ENCODE measurements around the gene ALPK1. TPM values are rescaled to one million over a fixed set of nuclear protein-coding genes. Genes with fewer than 3 reads are reported as not detected.
"Not testable (repeated sequence)": the region's sequence is repeated elsewhere in the genome, so short reads cannot be mapped to it uniquely, and the experiment has no call there.

Gene ALPK1
- total RNA-seq, 4 donors from 2014 or later, result 16.5 to 38.1 (median 31.5) TPM

GRCh38 chr4:112426416-112426815, 129.2 kb downstream of the ALPK1 start:
- TF ChIP-seq CTCF (IDR thresholded peaks at IDR 0.05), result no peak
- no peak for TF ChIP-seq POLR2A (IDR thresholded peaks at IDR 0.05)
- TF ChIP-seq EP300 (IDR thresholded peaks at IDR 0.05), result no peak
- 89 to 93% methylated on average over 3 of the region's 3 CpGs for WGBS, 2 donors
- peaks cover 0 to 81% (median 6%) of the 10 kb centered on the region in 3 donors for H3K36me3 ChIP-seq

GRCh38 chr4:112431158-112431557, 134.0 kb downstream of the ALPK1 start:
- Histone ChIP-seq H3K36me3 (peaks cover 0 to 85% (median 6%) of the 10 kb centered on the region in 3 donors), H3K4me3 (no peak overlapping the region), H3K4me1 (no peaks in the 10 kb centered on the region), H3K9me3 (no peaks in the 10 kb centered on the region), H3K27ac (no peak overlapping the region), H3K27me3 (no peaks in the 10 kb centered on the region)
- DNase-seq (ENCODE audit: low spot score in 2 of 2), result no peak
- 86 to 87% methylated on average over 4 of the region's 4 CpGs for WGBS, 2 donors
- no peak for TF ChIP-seq EP300 (IDR thresholded peaks at IDR 0.05)
- TF ChIP-seq CTCF (IDR thresholded peaks at IDR 0.05), result no peak
- TF ChIP-seq POLR2A (IDR thresholded peaks at IDR 0.05), result no peak

More at GRCh38 chr4:112426416-112426815, 129.2 kb downstream of the ALPK1 start:
- H3K27me3 ChIP-seq, result no peaks in the 10 kb centered on the region
- H3K27ac ChIP-seq, result no peak overlapping the region
- no peaks in the 10 kb centered on the region for H3K9me3 ChIP-seq
- no peak for DNase-seq (ENCODE audit: low spot score in 2 of 2)
- H3K4me3 ChIP-seq, result no peak overlapping the region
- H3K4me1 ChIP-seq, result no peaks in the 10 kb centered on the region

- H3K4me1 ChIP-seq, result no peaks in the 10 kb centered on the region
- no peak overlapping the region for H3K27ac ChIP-seq
- H3K4me3 ChIP-seq, result no peak overlapping the region
- H3K27me3 ChIP-seq, result no peaks in the 10 kb centered on the region
- 96 to 97% methylated on average over 1 of the region's 1 CpG for WGBS, 2 donors
- TF ChIP-seq POLR2A (IDR thresholded peaks at IDR 0.05) (no peak), EP300 (IDR thresholded peaks at IDR 0.05) (no peak), CTCF (IDR thresholded peaks at IDR 0.05) (no peak)
- DNase-seq (ENCODE audit: low spot score in 2 of 2), result no peak
- H3K9me3 ChIP-seq, result no peaks in the 10 kb centered on the region
- peaks cover 0 to 87% (median 9%) of the 10 kb centered on the region in 3 donors for H3K36me3 ChIP-seq
Measured at GRCh38 chr4:112436987-112437386, 139.8 kb downstream of the ALPK1 start.

GRCh38 chr4:112442226-112442625, 145.1 kb downstream of the ALPK1 start:
- H3K27ac ChIP-seq, result not testable (repeated sequence)
- 96% methylated on average over 2 of the region's 2 CpGs for WGBS, 2 donors

GRCh38 chr4:112448306-112449132, 151.3 kb downstream of the ALPK1 start:
- Histone ChIP-seq H3K4me3 (no peak overlapping the region), H3K4me1 (no peaks in the 10 kb centered on the region), H3K27ac (no peak overlapping the region), H3K36me3 (peaks cover 0 to 36% (median 0%) of the 10 kb centered on the region in 3 donors), H3K9me3 (peaks cover 0 to 19% (median 6%) of the 10 kb centered on the region in 4 donors), H3K27me3 (no peaks in the 10 kb centered on the region)
- TF ChIP-seq POLR2A (IDR thresholded peaks at IDR 0.05) (no peak), CTCF (IDR thresholded peaks at IDR 0.05) (no peak), EP300 (IDR thresholded peaks at IDR 0.05) (no peak)
- no peak for DNase-seq (ENCODE audit: low spot score in 2 of 2)
- WGBS, 2 donors, result 62 to 69% methylated on average over 8 of the region's 8 CpGs

More at GRCh38 chr4:112442226-112442625, 145.1 kb downstream of the ALPK1 start:
- peaks cover 0 to 20% (median 6%) of the 10 kb centered on the region in 4 donors for H3K9me3 ChIP-seq
- H3K4me1 ChIP-seq; DNase-seq (ENCODE audit: low spot score in 2 of 2); H3K4me3 ChIP-seq; H3K27me3 ChIP-seq: not testable (repeated sequence)
- H3K36me3 ChIP-seq, result peaks cover 0 to 96% (median 9%) of the 10 kb centered on the region in 3 donors

All from tibial nerve (tissue), 4 donors.